HUDEP-2 (cell line): Measurements from ENCODE around the gene TGFA.

Experiments used
- DNase-seq, 76 experiments: peaks; one replicate each; lab custom pipeline; 2025; ENCODE audit not compliant: unreplicated experiment in 76 of 76; lab: John Stamatoyannopoulos, UW

The TGFA gene

DNA sequence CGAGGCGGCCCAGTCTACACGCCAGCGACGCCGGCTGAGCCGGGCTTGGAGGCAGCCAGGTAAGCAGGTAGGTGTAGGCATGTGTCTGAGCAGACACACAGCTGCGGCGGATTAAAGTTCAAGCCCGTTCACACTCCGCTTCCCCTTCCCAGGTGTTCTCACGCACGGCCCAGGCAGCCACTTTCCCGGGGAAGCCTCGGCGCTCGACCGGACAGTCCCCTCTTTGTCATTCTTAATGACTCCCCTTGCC is 367 bp downstream of the TGFA start:
- peak in 2 of 76 experiments; percentile 8 to 30 for DNase-seq

DNA sequence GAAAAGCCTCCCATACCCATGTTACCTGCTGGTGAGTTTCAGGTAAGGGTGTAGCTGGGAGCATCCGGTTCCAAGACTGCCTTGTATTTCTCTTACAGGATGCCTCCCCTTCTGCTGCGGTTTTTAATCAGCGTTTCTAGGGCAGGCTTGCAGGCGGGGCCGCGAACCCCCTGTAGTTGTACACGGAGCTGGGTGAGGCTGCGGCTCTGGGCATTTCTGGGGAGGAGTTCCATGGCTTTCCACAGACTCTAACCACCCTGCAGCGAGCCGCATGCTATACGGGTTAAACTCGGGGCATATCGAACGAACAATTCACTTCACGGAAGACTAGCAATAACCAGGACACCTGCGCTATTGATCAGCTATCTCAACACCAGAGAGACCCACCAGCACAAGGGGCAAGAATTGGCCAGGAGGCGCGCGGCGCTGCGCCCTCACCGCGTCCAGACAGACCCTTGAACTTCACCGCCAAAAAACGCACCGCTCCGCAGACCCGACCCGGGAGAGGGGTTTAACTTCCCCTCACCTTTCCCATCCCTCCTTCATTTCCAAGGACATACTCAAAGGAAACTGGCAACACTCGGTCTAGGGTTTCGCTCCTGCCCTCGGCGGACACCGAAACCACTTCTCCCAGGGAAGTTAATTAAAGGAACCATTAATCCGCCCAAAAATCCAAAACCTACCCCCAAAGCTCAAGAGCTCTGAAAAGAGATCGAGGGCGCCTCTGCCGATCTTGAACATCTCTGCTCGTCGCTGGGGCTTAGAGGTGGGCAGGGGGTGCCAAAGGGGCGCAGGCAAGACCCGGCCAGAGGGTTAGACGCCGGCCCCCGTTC is 909 bp downstream of the TGFA start:
- DNase-seq: no peak

DNA sequence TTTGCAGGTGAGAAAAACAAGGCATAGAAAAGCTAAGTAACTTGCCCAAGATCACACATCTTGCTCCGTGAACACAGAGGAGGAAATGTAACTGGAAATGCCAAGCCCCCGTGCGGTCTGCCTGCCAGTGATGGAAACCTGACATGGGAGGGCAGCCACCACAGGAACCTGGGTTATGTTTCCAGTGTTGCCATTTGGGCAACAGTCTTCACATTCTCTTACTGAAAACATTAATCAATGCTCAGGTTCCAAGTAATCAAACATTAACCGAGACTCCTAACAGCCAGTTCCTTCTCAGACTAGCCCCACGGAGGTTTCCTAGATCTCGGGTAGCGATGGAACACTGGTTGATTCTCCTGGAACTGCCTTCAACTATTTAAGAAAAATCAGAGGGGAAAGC is 2.5 kb downstream of the TGFA start:
- DNase-seq: no peak

DNA sequence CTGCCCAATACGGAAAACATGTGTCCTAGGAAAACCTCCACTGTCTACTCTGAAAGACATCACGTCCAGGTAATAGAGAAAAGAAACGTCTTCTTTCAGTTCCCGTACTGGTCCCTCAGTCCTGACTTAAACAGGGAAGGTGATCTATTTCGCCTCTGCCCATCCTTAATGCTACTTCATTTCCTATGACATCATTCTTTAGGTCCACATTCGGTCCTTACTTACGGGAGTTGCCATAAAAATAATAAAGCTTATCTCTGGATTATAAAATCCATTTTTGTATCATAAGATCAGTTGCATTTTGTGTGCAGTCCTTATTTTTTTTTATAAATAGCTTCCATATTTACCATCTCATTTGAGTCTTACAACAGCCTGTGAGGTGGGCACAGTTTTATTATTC is 3.7 kb downstream of the TGFA start:
- DNase-seq: no peak

DNA sequence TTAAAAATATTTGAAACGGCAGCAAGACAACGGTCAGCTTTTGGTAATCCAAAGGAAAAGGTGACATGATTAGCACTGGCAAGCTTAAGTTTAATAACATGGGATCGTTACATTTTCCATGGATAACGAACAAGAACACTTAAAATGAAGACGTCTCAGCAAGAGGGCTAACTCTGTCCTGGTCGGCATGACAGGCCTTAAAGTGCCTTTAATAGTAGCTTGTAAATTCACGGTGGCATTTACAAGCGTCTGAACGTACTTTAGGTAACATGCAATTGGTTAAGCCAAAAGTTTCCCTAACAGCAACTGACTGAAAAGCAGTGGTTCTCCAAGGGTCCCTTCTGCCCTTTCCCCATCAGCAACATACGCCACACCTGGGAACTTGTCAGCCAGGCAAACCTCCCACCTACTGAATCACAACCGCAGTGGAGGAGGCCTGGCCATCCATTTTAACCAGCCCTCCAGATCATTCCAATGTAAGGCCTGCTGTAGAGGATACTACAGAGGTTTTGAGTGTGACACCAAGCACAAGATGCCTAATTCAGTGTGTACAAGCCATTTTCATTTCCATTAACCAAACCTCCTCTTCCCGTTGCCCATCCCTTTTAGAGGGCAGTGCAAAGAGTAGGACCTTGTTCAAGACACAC is 4.4 kb downstream of the TGFA start:
- DNase-seq: no peak

DNA sequence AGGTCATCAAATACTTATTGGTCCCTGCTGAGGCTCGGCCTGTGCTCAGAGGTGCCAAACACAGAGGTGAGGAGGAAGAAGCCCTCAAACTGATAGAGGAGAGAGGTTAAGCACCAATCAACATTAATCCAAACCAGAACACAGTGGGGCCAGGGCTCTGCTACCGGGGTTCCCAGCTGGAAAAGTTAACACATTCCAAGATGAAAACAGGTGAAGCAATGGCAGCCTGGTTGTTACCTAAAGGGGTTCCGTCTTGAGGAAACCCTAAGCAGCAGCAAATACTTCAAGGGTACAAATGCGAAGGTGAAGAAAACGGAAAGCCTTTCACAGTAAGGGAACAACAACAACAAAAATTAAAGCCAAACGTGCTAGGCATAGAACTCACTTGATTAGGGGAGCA is 5.4 kb downstream of the TGFA start:
- DNase-seq: no peak

DNA sequence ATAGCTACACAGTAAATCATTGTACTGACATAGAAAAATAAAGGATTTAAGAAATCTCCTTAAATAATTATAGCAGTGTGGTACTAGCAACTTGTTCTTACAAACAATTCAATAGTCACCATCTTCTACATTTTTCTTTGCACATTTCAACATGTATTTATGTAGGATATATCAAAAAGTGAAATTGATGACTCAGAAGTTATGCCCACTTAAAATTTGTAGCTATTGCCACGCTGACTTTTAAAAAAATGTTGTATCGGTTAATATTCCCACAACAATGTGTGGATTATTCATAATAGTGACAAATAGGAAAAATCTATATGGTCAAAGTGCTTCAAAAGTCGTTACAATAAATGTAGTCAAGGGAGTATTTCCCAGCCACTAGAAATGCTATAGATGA is 6.7 kb downstream of the TGFA start:
- no peak for DNase-seq

DNA sequence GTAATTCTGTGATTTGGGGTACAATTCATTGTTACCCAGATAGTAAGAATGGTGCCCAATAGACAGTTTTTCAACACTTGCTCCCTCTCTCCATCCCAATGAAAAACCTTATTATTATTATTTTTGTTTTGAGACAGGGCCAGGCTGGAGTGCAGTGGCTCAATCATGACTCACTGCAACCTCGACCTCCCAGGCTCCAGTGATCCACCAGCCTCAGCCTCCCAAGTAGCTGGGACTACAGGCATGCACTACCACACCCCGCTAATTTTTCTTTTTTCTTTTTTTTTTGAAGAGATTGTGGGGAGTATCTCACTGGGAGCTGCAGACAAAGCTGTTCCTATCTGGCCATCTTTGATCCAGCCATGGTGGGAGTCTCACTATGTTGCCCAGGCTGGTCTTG is 7.2 kb downstream of the TGFA start:
- no peak for DNase-seq

DNA sequence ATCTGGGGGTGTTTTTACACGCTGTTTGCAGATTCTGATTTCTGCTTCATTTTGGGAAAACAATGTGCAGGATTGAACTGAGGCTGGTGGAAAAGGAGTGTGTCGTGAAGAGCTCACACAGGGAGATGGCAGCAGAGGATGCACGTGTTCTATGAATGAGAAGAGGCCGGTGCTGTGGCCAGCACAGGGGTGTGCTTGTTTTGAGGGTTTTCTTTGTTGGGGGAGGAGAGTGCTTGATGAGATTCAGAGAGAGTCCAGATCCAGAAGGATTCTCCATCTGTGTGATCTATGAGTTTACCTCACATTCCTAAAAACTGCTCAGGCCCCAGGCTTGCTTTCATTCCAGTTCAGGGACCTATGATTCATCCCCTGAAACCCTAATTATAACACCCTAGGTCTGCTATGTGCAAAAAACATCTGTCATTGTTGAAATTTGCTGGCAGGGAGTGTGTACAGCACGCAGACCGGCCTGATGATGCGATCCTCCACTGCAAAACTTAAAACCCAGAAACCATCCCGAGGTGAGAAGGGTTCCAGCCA is 12.1 kb downstream of the TGFA start:
- no peak for DNase-seq

DNA sequence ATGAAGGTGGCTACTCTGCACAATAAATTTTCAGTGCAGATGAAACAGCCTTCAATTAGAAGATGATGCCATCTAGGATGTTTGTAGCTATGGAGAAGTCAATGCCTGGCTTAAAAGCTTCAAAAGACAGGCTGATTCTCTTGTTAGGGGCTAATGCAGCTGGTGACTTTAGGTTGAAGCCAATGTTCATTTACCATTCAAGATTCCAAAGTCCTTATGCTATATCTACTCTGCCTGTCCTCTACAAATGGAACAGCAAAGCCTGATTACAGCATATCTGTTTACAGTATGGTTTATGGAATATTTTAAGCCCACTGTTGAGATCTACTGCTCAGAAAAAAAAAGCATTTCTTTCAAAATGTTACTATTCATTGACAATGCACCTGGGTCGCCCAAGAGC is 15.8 kb downstream of the TGFA start:
- no peak for DNase-seq

DNA sequence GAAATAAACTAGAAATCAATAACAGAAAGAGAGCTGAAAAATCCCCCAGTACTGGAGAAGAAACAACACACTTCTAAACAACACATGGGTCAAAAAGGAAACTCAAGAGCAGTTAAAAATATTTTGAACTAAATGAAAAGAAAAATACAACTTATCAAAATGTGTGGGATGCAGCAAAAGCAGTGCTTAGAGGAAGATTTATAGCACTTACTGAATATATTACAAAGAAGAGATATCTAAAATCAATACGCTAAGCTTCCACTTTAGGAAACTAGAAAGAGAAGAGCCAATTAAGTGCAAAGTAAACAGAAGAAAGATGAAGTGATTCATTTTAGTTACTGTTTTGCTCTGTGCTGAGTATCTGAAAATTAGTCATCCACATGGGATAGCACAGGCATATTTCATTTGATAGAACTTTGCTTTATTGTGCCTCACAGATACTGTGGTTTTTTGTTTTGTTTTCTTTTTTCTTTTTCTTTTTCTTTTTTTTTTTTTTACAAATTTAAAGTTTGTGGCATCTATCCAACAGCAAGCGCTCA is 17.0 kb downstream of the TGFA start:
- no peak for DNase-seq

DNA sequence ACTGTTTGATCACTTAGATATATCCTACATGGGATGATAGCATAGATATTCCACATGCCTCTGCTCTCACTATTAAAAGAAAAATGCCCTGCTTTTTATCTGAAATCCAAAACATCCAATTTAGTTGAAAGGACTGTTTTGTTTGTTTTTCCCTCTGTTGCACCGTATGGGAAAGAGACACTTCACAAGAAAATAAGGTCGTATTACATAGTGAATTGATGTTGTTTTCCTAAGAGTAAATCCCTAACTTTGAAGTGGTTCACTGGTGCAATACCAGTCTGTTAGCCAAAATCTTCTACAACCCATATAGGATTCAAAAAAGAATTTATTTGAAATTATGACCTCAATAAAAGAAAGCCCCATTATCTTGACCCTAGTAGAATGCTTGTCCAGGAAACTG is 18.1 kb downstream of the TGFA start:
- no peak for DNase-seq

DNA sequence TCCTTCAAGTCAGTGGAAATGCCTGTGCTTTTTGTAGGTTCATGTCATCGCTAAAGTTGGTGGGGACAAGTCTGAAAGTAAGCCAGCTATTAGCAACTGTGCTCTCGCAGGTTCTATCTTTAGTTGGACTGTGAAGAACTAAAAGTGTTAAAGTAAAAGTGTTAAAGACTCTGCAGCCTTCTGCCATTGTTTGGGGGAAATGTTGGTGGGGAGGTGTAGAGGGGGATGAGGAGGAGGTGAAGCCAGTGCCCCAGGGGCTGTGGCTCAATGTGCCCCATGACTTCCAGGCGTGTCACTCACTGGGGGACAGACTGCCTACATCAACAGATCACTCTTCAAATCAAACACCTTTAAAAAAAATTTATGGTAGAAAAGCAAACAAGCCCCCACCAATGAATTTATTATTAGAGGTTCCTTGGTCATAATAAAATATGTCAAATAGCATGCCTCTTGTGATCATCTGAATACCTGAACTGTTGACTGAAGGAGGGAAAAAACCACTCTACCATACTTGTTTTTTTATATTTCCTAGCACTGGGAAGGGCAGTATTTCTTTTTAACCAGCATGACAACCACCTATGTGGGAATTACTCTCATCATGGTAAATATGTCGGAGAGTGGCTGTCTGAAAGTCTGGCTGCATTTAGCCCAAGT is 19.3 kb downstream of the TGFA start:
- DNase-seq: no peak

DNA sequence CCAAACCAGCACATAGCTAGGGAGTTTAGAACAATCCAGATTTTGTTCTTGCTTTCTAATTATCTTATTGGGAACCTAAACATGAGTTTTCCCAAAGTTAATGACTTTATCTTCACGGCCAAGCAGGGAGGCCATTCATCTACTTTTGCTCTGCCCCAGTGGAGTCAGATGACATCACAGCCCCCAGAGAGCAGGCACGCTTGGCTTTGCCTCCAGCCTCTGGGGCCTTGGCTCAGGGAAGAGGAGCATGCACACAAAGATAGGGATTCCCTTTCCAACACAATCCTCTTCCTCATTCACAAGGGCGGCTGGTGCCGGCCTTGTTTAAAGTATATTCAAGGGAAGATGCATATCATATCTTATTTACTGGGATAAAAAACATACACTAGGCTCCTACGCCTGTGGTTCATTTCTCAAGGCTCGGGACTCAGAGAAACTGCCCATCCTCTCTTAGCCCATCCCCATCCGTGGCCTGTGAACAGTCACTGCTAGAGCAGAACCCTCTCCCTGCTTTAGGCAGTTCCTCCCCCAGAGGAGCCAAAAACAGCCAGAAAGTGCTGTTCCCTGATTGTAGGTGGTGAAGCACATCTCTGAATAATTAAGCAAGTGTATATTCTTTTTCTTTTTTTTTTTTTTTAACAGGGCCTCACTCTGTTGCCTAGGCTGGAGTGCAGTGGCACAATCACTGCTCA is 21.2 kb downstream of the TGFA start:
- DNase-seq: no peak

DNA sequence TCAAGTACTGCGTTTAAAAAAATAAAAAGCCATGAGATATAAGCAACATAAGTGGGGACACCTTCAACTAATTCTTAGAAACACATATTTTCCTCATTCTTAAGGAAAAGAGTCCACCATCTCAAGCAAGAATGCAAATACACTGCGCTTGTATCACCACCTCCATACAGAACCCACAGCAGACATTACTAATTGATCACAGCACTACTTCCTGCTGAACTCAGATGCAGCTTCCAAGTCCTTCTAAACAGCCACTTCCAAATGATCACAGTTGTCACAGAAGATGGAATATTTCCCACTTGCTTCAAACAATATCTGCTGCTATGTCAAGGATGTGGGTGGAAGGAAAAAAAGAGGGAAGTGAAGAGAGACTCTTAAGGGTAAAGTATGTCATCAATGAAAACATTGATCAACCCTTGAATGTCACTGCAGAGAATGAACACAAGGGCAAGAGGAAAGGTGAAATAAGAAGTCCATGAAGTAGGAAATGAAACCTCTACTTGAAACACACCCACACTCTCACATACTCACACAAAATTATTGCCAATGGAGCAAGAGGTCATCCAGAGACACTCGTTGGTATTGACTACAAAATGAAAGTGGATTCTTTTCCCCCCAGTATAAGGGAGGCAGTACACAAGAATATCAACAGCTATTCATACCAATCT is 22.1 kb downstream of the TGFA start:
- DNase-seq: no peak

DNA sequence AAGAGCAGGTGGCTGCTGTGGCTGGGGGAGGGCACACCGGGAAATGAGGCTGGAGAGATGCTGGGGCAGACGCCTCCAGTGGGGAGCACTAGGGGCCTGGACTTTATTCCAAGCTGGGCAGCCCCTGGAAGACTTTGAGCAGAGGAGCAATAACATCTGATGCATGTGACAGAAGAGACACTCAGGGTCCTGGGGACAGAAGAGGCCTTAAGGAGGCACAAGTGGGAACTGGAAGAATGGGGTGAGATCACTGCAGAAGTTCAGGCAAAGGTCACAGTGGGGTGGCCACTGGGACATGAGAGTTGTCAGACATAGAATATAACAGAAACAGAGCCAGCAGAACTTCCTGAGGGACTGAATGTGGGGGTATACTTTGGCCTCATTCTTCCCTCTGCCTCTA is 24.0 kb downstream of the TGFA start:
- no peak for DNase-seq

DNA sequence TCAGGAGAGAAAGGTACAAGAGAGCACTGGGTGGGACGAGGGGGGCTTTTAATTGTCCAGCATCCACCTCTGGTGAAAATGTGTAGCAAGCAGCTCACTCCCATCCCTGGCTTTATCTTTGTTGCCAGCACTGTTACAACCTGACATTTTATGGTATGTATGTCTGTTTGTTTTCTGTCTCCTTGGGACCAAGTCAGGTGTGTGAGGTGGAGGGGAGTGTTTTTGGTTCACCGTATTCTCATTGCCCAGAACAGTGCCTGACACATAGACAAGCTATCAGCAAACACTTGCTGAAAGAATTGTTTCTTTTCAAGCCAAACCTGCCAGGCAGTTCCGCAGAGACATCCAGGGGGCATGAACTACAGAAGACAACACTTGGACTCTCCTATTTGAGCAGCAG is 24.7 kb downstream of the TGFA start:
- no peak for DNase-seq

DNA sequence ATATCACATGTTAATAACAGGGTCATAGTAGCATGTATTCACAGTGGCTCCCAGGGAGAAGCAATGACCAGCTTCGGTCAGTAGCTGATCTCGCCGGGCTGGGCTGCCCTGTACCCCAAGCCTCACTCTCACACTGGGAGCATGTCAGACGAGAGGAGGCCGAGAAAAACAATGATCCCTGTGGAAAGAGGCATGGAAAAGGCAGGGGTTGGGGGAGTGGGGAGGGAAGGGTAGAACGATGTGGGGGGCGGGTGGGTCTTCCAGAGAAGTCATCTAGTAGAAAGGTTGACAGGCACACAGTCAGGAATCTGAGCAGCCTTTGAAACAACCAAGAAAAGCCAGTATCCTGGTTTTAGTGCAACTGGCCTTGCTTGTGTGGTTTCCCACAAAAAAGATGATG is 25.4 kb downstream of the TGFA start:
- DNase-seq: no peak

DNA sequence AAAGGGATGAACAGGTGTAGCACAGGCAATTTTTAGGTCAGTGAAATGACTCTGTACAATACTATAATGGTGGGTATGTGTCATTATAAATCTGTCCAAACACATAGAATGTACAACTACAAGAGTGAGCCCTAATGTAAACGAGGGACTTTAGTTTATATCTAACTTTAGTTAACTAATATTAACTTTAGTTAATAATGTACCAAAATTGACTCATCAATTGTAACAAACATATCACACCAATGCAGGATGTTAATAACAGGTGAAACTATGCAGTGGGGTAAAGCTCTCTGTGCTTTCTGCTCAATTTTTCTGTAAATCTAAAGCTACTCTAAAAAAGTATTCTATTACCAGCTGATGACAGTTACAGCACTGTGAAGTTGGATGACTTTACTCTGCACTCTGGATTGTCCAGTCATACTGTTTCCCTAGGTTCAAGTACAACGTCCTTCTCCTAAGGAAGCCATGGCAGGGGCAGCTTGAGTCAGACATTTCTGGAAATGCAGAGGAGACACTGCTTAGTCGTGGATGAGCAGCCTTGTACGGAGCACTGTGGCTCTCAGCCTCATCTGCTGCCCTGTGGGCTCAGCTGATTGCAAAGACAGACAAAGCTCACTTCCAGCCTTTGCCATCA is 26.1 kb downstream of the TGFA start:
- no peak for DNase-seq

DNA sequence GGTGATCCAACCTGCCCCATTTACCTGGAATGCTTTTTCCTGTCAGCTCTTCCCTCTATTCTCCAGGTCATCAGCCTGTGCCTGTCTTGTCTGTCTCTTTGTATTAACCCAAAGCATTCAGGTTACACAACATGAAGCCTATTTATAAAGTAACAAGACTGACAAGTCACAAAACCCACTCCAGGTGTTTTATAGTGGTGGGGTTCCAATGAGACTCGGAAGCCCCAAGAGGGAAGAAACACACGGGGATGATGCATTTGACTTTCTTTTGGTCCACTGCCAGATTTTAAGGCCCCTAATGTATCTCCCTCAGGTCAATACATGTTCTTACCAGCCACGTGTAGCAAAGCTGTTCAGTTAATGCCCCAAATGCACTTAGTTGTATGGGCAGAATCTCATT is 27.5 kb downstream of the TGFA start:
- no peak for DNase-seq
